Natural killer cell (primary cell): ENCODE data around the gene NDUFS6. TPM values are rescaled to one million over a fixed set of nuclear protein-coding genes. Genes with fewer than 3 reads are reported as not detected.

ENCODE experiments used
- ATAC-seq, 3 donors: fragments of 150-1000 bp in 2 of 3; fragments of 200-7000 bp in 1 of 3; cut with Tn5 transposase; 1 replicate in 1 of 3; 2 replicates in 2 of 3; pipeline ENCODE4 v1.10.0; 2021; ENCODE audit warnings: mild to moderate bottlenecking in 2 of 3, moderate library complexity in 2 of 3
- DNase-seq, 2 donors: peaks; one replicate each; pipeline versions ENCODE4 v3.0.0 to v3.0.0-alpha.2; 2013 to 2021; ENCODE audit warnings: mixed read lengths in 1 of 2
- H3K27ac ChIP-seq: one replicate; pipeline ENCODE4 v1.5.1; 2013; ENCODE audit warnings: mild to moderate bottlenecking, low read length
- H3K27me3 ChIP-seq: one replicate; pipeline ENCODE4 v1.6.1; 2013; ENCODE audit warnings: low read length; ENCODE audit not compliant: control insufficient read depth, insufficient read depth
- H3K36me3 ChIP-seq: one replicate; pipeline ENCODE4 v1.6.1; 2013; ENCODE audit warnings: low read length; ENCODE audit not compliant: control insufficient read depth, insufficient read depth
- H3K4me1 ChIP-seq: one replicate; pipeline ENCODE4 v1.6.1; 2013; ENCODE audit warnings: low read length; ENCODE audit not compliant: control insufficient read depth, insufficient read depth
- H3K4me3 ChIP-seq: one replicate; pipeline ENCODE4 v1.5.1; 2013; ENCODE audit warnings: low read length
- H3K9me3 ChIP-seq: one replicate; pipeline ENCODE4 v1.6.1; 2013; ENCODE audit warnings: low read length; ENCODE audit not compliant: control insufficient read depth, insufficient read depth
- H3K27ac Mint-ChIP-seq, 2 donors: one replicate each; pipeline ENCODE4 v1.8.0; 2022; ENCODE audit warnings: mild to moderate bottlenecking in 2 of 2, mixed read lengths in 2 of 2, moderate library complexity in 1 of 2
- H3K27me3 Mint-ChIP-seq, 2 donors: one replicate each; pipeline ENCODE4 v1.8.0; 2022; ENCODE audit warnings: low read depth in 2 of 2, mixed read lengths in 2 of 2
- H3K36me3 Mint-ChIP-seq: one replicate; pipeline ENCODE4 v1.8.0; 2022; ENCODE audit warnings: mixed read lengths
- H3K4me1 Mint-ChIP-seq, 2 donors: one replicate each; pipeline ENCODE4 v1.8.0; 2022; ENCODE audit warnings: mixed read lengths in 2 of 2
- H3K4me3 Mint-ChIP-seq: one replicate; pipeline ENCODE4 v1.8.0; 2022; ENCODE audit warnings: mild to moderate bottlenecking, moderate library complexity, mixed read lengths
- H3K9me3 Mint-ChIP-seq, 2 donors: one replicate each; pipeline ENCODE4 v1.8.0; 2022; ENCODE audit warnings: mixed read lengths in 2 of 2
- WGBS: methylation state at CpG from one replicate; pipeline ENCODE4 v1.1.7; 2013; ENCODE audit warnings: missing lambda C conversion rate; ENCODE audit not compliant: insufficient coverage; 5-methylcytosine and 5-hydroxymethylcytosine counted together
- intact Hi-C: fragments of 100-400 bp; cut with micrococcal nuclease; formaldehyde crosslinking; loops from one replicate; pipeline ENCODE4 v1.14.2; 2022
- total RNA-seq, 4 donors: library from RNA; stranded (reverse); fragments of 120-200 nt in 1 of 4; gene quantifications; one replicate each; pipeline versions ENCODE4 v1.2.3 to v1.2.4, GENCODE V29; 2013 to 2022
- TF ChIP-seq, protein P1 (sequence below): fragments of 200-600 bp; IDR thresholded peaks from one replicate; pipeline ENCODE4 v1.8.0; 2022; ENCODE audit warnings: antibody characterized with exemption

NDUFS6 gene
- total RNA-seq, 3 donors from 2014 or later (not counting 1 experiment from before 2014, with no cell fraction given) = 19.2 to 25.9 (median 22.5) TPM

DNA sequence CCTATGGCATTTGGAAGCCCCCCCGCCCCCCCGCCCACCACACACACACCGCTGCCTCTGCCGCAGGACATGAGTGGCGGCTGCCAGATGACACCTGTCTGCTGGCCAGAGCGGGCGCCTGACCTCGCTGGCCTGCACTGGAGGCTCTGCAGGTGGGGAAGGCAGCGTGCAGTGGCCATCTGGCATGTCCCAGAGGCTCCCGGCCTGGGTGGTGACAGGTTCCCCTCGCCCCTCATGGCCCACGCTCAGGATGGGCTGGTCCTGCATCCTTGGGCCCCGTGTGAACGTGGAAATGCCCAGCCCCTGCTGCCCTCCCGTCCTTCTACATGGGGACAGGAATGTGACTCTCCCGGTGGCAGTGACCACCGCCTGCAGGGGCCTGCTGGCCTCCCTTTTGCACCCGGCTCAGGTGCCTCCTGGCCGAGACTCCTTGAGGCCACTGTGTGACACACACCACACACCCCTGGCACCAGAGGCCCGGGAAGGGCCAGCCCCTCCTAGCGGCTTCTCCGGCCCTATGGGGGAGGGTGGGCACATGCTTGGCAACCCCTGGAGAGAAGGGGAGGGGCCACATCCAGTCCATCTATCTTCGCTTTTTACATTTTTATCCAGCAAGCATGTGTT is 51.2 kb downstream of the NDUFS6 start:
- no peaks in the 10 kb centered on the region for H3K9me3 ChIP-seq
- no peak overlapping the region for H3K4me3 ChIP-seq
- 61% methylated on average over 18 of the region's 23 CpGs for whole genome bisulfite sequencing
- Mint-ChIP-seq H3K27me3 (peaks cover 21 to 24% of the 10 kb centered on the region in 2 donors), H3K4me1 (no peaks in the 10 kb centered on the region), H3K36me3 (no peaks in the 10 kb centered on the region), H3K9me3 (no peaks in the 10 kb centered on the region), H3K27ac (no peak overlapping the region), H3K4me3 (no peak overlapping the region)
- DNase-seq (no peak), ATAC-seq (no peak)
- H3K27me3 ChIP-seq = peaks cover 2% of the 10 kb centered on the region
- H3K27ac ChIP-seq = no peak overlapping the region
- TF ChIP-seq, protein P1, sequence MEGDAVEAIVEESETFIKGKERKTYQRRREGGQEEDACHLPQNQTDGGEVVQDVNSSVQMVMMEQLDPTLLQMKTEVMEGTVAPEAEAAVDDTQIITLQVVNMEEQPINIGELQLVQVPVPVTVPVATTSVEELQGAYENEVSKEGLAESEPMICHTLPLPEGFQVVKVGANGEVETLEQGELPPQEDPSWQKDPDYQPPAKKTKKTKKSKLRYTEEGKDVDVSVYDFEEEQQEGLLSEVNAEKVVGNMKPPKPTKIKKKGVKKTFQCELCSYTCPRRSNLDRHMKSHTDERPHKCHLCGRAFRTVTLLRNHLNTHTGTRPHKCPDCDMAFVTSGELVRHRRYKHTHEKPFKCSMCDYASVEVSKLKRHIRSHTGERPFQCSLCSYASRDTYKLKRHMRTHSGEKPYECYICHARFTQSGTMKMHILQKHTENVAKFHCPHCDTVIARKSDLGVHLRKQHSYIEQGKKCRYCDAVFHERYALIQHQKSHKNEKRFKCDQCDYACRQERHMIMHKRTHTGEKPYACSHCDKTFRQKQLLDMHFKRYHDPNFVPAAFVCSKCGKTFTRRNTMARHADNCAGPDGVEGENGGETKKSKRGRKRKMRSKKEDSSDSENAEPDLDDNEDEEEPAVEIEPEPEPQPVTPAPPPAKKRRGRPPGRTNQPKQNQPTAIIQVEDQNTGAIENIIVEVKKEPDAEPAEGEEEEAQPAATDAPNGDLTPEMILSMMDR = no peak
- no peaks in the 10 kb centered on the region for H3K36me3 ChIP-seq
- intact Hi-C loops = no loop called here
- no peaks in the 10 kb centered on the region for H3K4me1 ChIP-seq

DNA sequence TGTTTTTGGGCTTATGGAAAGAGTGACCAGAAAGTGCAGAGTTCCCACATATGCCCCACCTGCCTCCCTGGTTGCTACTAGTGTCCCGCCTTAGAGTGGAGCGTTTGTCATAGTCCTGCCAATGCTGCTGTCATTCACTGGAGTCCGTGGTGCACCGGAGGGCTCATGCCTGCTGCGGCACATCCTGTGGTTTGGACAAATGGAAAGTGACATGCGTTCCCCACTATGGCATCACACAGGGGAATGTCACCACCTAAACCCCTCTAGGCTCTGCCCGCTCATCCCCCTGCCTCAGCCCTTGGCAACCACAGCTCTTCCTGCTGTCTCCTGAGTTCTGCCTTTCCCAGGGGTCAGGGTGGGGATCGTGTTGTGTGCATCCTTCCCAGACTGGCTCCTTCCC is 52.3 kb downstream of the NDUFS6 start:
- Mint-ChIP-seq H3K36me3 (no peaks in the 10 kb centered on the region), H3K4me3 (no peak overlapping the region), H3K27ac (no peak overlapping the region), H3K9me3 (no peaks in the 10 kb centered on the region), H3K27me3 (peaks cover 16 to 24% of the 10 kb centered on the region in 2 donors), H3K4me1 (no peaks in the 10 kb centered on the region)
- intact Hi-C loops = no loop called here
- no peak for ATAC-seq
- Histone ChIP-seq H3K27me3 (peaks cover 2% of the 10 kb centered on the region), H3K4me1 (no peaks in the 10 kb centered on the region), H3K36me3 (no peaks in the 10 kb centered on the region), H3K9me3 (no peaks in the 10 kb centered on the region), H3K27ac (no peak overlapping the region), H3K4me3 (no peak overlapping the region)
- DNase-seq = no peak
- 70% methylated on average over 8 of the region's 8 CpGs for WGBS
- TF ChIP-seq, protein P1 = no peak

DNA sequence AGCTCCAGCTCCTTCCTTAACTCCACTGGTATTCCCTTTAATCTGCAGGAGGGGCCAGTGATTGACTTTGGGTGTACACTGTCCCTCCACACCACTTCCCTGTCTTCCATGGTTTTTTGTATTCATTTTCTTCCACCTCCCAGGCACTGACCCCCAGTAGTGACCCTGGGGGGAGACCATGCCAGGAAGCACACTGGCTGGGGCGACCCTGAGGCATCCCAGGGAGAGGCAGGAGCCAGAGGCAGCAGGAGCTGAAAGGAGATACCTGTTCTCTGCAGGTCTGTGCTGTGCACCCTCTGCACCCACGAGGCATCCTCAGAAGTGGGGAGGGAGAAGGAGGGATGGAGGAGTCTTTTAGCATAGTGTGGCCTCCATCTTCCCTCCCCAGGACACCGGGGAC is 53.9 kb downstream of the NDUFS6 start:
- DNase-seq = no peak
- Histone ChIP-seq H3K9me3 (no peaks in the 10 kb centered on the region), H3K4me3 (no peak overlapping the region), H3K27ac (no peak overlapping the region), H3K36me3 (no peaks in the 10 kb centered on the region), H3K27me3 (peaks cover 2% of the 10 kb centered on the region), H3K4me1 (no peaks in the 10 kb centered on the region)
- Mint-ChIP-seq H3K4me1 (no peaks in the 10 kb centered on the region), H3K27ac (no peak overlapping the region), H3K4me3 (no peak overlapping the region), H3K36me3 (no peaks in the 10 kb centered on the region), H3K9me3 (no peaks in the 10 kb centered on the region), H3K27me3 (peaks cover 16 to 24% of the 10 kb centered on the region in 2 donors)
- 33% methylated on average over 3 of the region's 3 CpGs for WGBS
- intact Hi-C loops = no loop called here
- ATAC-seq = no peak
- TF ChIP-seq, protein P1 = no peak

DNA sequence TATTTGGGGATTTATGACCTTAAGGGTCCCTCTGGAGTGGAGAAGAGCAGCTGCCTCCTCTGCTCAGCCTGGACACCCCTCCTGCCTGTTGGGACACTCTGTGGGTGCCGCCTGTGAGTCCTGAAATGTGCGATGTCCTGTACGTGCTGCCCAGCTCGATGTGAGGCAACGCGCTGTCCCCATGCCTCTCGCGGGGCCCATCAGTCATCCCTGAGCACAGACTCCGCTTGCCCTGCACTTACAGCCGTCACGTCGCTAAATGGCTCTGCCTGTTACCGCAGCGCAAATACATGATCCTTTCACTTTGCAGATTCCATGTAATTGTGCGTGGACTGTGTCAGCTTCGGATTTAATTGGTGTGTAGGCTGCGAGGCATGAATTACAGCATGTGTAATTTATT is 54.4 kb downstream of the NDUFS6 start:
- H3K4me3 Mint-ChIP-seq = peak overlapping the region; percentile 55
- intact Hi-C loops = no loop called here
- H3K4me1 Mint-ChIP-seq = no peaks in the 10 kb centered on the region
- H3K27me3 Mint-ChIP-seq = peaks cover 16 to 24% of the 10 kb centered on the region in 2 donors
- Histone ChIP-seq H3K36me3 (no peaks in the 10 kb centered on the region), H3K27me3 (peaks cover under 1% of the 10 kb centered on the region), H3K27ac (no peak overlapping the region), H3K4me1 (no peaks in the 10 kb centered on the region), H3K9me3 (no peaks in the 10 kb centered on the region), H3K4me3 (no peak overlapping the region)
- WGBS = 89% methylated on average over 15 of the region's 17 CpGs
- TF ChIP-seq, protein P1 = no peak
- ATAC-seq (no peak), DNase-seq (no peak)
- no peak overlapping the region for H3K27ac Mint-ChIP-seq
- no peaks in the 10 kb centered on the region for H3K9me3 Mint-ChIP-seq
- H3K36me3 Mint-ChIP-seq = no peaks in the 10 kb centered on the region
